Measurements from ENCODE around the gene RRAS2. TPM values are rescaled to one million over a fixed set of nuclear protein-coding genes. Genes with fewer than 3 reads are reported as not detected.
"Not testable (repeated sequence)": the region's sequence is repeated elsewhere in the genome, so short reads cannot be mapped to it uniquely, and the experiment has no call there.

The RRAS2 gene
- total RNA-seq, 1 donor from 2014 or later = 26.8 TPM

DNA sequence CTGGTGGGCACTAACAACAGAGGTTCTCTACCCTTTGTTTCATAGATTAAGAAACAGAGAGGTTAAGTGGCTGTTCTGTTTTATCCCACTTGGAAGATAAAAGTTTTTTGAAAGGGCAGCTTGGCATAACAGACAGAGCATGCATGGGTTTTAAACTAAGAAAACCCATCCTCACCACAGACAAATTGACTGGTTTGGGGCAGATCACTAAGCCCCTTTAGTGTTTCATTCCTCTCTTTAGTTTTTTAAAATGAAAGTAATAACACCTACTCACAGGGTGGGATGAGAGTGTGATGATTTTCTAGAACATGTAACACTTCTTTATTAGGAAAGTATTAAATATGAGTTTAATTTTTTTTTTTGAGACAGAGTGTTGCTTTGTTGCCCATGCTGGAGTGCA lies 12.3 kb upstream of the RRAS2 start:
- DNase-seq = no peak

- DNase-seq = no peak
Observed at GRCh38 chr11:14370496-14370895, 11.5 kb upstream of the RRAS2 start.

DNA sequence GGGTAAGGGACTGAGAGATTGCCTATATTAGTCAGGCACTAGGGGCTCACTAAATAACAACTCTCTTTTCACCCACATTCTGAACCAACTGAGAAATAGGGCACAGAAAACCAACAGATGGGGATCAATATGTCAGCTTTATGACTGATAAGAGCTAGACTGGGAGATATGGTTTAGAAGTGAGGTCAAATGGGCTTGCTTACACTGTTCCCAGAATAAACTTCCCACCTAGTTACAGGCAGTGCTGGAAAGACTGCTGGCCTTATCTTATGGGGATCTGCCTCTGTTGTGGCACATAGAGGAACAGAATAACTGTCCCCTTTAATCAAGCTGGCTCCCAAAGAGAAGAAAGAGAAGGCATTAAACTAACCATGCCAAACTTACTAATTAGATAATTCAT lies 10.6 kb upstream of the RRAS2 start:
- DNase-seq = no peak

DNA sequence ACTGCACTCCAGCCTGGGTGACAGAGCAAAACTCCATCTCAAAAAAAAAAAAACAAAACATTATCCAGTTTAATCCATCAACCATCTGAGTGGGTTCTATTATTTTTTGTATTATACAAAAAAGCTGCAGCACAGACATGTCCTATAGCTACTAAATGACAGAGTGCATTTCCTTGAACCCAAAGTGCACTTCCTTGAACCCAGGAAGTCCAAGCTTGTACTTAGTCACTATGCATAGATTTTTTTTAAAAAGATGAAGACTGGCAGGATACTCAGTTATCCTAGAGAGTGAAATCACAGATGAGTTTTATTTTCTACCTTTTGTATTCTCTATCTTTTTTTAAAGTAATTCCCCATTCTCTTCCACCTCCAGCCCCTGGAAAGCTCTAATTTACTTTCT lies 8.0 kb upstream of the RRAS2 start:
- DNase-seq = no peak

GRCh38 chr11:14364322-14364721 lies 5.3 kb upstream of the RRAS2 start:
- DNase-seq = no peak

GRCh38 chr11:14362611-14363010 lies 3.6 kb upstream of the RRAS2 start:
- DNase-seq = no peak

- DNase-seq = no peak
Observed at GRCh38 chr11:14361951-14362350, 3.0 kb upstream of the RRAS2 start.

DNA sequence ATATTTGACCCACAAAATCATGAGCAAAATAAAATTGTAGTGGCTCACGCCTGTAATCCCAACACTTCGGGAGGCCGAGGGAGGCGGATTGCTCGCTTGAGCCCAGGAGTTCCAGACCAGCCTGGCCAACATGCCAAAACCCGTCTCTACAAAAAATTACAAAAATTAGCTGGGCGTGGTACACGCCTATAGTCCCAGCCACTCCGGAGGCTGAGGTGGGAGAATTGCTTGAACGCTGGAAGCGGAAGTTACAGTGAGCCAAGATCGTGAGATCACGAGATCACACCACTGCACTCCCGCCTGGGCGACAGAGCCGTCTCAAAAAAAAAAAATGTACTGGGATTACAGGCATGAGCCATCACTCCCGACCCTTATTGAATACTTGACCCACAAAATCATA lies 2.0 kb upstream of the RRAS2 start:
- no peak for DNase-seq

GRCh38 chr11:14359501-14360031 lies 583 bp upstream of the RRAS2 start:
- DNase-seq = no peak

DNA sequence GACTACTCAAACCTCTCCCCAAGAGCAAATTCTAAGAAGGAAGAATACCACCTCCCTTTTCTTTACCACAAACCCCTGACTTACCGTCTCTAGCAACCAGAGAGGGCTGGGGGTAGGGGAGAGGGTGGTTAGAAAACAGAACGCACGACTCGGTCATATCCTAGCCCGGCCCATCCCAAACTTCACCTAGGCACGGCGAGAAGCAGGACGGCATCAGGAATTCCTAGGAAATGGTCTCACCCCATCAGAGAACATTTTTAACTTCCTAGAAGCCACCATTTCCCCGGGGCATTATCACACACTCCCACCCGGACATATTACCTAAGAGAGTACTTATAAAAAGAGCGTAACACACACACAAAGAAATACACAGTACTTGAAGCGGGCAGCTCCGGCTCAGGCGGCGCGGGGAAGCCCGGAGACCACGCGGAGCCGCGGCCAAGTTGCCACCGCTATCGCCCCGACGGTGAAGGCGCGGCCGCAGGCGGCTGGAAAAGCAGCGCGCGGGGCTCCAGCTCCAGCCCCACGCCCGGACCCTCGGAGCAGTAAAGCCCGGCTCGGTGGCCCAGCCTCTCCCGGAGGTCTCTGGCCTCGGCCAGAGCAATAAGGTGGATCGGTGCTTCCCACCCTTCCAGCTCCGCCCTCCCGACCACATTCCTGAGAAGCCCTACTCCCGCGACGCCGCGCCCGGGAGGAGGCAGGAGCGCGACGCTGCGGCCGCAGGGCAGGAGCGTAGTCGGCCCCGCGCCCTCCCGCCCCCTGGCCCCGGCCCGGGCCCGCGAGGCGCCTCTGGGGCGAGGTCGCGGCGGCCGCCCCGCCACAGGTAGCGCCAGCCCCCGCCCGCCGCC lies 878 bp downstream of the RRAS2 start:
- no peak for DNase-seq

GRCh38 chr11:14356342-14356741 lies 2.6 kb downstream of the RRAS2 start:
- no peak for DNase-seq

GRCh38 chr11:14354604-14355003 lies 4.4 kb downstream of the RRAS2 start:
- DNase-seq = not testable (repeated sequence)

- no peak for DNase-seq
Observed at GRCh38 chr11:14350716-14351238, 8.2 kb downstream of the RRAS2 start.

- DNase-seq = no peak
Observed at GRCh38 chr11:14350215-14350614, 8.8 kb downstream of the RRAS2 start.

DNA sequence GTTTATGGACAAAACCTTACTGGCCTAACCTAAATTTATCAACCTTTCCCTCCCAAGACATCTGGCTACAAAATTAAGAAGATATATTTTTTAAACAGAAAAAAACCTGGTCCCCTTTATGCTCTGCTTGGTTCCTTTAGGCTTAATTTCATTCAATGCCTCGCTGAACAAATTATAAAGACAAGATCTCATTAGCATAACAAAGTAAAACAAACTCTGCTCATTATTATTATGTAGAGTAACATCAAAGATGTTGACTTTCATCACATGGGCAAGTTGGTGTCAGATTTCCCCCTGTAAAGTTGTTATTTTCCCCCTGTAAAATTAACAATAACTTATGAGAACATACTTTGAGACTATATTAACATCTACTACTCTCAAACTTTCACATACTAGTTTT lies 11.0 kb downstream of the RRAS2 start:
- DNase-seq = no peak

DNA sequence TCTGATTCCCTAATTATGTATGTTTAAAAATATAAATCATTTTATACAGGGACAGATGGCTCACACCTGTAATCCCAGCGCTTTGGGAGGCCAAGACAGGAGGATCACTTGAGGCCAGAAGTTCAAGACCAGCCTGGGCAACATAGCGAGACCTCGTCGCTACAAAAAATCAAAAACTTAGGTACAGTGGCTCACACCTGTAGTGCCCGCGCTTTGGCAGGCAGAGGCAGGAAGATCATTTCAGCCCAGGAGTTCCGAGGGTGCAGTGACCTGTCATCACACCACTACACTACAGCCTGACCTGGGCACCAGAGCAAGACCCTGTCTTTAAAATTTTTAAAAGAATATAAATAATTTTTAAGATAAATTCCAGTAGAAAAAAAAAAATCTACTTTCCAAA lies 11.5 kb downstream of the RRAS2 start:
- DNase-seq = no peak

GRCh38 chr11:14346303-14346955 lies 12.6 kb downstream of the RRAS2 start:
- DNase-seq = no peak

DNA sequence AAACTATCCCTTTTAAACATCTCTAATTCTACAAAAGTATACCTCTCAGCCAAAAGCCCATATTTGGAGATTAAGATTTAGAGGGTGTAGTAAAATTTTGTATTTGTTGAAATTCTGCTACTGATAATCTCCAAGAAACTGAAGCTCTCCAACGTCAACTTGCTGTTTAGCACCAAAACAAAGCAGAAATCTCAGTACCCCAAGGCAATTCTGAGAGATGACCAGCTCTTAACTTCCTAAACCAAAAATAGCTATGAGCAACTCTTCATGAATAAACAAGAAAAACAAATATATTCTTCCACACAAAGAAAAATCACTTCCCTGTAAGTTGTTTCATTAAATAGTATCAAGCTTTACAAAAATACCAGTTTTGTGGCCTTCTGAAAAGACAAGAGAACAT lies 13.3 kb downstream of the RRAS2 start:
- DNase-seq = no peak

- not testable (repeated sequence) for DNase-seq
Observed at GRCh38 chr11:14345016-14345415, 14.0 kb downstream of the RRAS2 start.

DNA sequence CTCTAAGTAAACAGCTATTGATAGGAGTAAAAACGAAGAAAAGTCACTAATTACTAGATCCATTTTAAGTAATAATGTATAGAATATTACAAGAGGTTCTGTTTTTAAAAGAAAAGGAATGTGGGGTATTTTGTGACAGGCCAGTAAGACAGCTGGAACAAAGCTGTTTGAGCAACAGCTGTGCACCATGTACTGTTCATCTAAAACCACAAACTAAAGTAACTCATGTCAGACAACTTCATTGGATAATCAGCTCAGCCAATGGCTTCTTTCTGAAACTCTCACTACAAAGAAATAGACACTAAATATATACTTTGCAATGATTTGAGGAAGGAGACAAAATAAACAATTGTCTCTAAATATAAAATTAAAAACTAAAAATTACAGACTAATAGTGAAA lies 16.1 kb downstream of the RRAS2 start:
- no peak for DNase-seq

DNA sequence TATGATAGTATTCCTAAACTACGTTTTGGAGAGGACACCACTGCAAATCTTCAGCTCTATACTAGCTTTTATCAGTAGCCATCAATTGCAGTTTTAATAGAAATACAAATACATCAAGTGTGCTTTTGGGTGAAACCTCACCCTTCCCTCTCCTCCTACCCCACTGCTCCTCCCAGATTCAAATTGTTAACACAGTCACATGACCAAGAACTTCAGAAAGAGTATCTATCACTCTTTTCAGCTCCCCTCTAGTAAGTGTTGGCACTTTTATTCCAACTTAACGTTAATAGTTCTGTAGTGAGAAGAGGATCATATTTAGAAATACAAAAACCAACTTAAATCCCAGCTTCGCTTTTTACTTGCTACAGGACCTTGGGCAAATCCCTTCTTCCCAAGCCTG lies 17.0 kb downstream of the RRAS2 start:
- DNase-seq = no peak

DNA sequence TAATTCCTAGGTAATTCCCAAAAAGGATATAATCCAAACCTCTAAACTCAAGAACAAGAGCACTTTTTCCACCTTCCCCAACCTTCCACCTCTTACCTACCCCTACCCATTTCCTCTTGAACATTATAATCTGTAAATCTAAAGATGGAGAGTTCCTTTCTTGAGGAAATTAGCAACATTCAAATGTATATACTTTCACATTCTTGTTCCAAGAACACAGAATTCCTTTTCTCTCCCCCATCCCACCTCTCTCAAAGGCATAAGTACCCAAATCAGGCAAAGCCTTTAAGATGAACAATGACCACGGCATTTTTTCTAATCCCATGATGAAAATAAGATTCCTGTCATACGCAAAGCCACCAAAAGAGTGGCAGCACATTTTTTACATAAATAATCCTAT lies 18.3 kb downstream of the RRAS2 start:
- DNase-seq = no peak

DNA sequence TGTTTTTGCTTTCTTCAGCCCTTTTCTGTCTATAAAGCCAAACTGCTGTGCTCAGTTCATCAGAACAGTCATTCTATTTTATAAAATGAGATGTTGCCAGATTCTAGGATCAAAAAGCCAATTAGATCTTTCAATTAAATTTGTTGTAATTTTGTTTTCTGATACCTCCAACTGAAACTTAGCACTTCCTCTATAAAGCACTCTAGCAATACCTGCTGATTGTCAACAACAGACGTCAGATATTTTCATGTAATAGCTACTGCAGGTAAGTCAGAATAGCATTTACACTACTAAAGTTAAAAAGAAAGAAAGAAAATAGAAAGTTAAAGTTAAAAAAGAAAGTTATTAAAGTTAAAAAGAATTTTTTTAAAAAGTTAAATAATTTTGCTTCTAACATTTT lies 19.6 kb downstream of the RRAS2 start:
- no peak for DNase-seq
